ENCODE results near the gene SLC19A1.

Gene SLC19A1

GRCh38 chr21:45479691-45480675 is 62.3 kb downstream of the SLC19A1 start:
- DNase-seq (ENCODE audit: low read depth, low spot score), result no peak

DNA sequence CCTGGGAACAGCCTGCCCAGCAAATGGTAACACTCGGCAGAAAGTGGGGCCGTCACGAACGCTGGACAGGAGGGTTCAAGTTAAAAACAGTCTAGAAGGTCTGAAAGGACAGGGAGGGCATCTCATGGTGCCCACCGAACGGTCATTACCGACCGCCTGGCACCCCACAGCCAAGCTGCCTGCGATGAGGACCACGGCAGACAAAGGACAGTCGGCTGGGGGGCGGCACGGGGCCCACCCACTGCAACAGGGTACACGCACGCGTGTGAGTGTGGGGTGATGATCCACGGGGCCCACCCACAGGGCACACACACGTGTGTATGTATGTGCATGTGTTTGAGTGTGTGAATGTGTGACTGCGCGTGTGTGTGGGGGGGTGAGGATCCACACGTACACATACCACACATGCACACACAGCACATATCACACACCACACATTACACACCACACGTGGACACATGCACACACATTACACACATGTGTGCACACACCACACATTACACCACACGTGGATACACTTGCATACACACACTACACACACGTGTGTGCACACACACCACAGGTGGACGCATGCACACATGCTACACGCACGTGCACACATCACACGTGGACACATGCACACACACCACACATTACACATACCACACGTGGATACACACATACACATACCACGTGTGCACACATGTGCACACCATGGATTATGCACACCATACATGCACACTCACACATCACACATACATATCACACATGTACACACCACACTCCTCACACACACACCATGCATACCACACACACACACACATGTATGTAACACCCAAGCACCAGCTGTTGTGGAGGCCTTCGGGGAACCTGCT is 63.2 kb downstream of the SLC19A1 start:
- DNase-seq (ENCODE audit: low read depth, low spot score), result no peak

DNA sequence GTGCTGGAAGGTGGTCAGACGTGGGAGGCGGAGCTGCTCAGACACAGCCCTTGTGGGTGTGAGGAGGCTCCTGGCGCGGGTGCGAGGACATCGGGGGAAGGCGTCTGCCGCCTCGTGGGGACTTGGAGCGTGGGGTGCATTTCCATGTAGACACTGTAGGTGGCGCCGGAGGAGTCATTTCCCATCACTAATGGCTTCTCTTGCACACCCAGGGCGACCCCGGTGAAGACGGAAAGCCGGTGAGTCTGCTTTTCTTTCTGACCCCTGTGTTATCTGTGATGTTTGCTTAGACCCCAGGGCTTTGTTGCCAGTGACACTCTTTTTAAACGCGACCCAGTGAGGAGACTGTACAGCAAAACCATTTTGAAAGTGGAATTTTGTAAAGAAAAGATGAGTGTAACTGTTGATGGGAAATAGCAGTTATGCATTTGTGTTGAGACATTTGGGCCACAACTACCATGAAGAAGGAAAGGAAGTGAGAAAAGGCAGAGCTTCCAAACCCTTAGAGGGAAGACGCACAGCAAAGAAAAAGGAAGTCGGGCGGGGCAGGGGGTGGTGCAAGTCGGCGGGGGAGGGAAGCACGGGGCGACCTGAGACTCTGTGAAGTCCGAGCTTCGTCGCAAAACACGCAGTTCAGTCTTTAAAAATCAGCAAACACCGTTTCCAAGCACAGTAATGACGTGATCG is 64.0 kb downstream of the SLC19A1 start:
- peak; percentile 25 for DNase-seq (ENCODE audit: low read depth, low spot score)

DNA sequence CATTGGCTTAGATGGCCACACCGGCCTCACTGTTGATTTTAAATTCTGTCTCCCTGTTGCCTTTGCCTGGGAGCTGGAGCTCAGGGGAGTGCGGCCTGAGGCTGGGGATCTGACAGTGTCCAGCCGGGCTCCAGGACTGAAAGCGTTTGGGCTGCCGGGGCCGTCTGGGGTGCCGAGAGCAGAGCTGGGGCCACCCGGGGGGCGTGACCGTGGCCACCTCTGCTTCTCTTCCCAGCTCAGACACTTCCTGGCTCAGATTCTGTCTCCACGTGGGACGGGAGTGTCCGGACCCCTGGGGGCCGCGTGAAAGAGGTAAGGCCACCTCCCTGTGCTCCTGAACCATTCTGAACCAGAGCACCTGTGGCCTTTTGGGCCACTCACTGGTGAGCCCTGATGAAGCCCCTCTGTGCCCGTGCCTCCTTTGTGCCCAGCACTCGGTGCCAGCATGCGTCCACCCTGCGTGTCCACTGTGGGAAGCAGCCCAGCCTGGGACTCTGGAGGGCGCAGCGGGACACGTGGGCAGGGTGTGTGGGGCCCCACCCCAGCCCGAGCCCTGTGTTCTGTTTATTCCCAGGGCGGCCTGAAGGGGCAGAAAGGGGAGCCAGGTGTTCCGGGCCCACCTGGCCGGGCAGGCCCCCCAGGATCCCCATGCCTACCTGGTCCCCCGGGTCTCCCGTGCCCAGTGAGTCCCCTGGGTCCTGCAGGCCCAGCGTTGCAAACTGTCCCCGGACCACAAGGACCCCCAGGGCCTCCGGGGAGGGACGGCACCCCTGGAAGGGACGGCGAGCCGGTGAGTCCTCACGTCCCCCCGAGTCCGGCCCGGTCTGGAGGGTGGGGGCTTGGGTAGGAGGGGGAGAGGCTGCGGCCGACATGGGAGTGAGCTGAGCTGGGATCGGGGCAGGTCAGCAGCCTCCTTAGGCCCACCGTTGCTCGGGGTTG is 64.8 kb downstream of the SLC19A1 start:
- DNase-seq (ENCODE audit: low read depth, low spot score), result no peak

- DNase-seq (ENCODE audit: low read depth, low spot score), result no peak
Measured at GRCh38 chr21:45476582-45476981, 65.7 kb downstream of the SLC19A1 start.

GRCh38 chr21:45475797-45476570 is 66.3 kb downstream of the SLC19A1 start:
- DNase-seq (ENCODE audit: low read depth, low spot score), result no peak

DNA sequence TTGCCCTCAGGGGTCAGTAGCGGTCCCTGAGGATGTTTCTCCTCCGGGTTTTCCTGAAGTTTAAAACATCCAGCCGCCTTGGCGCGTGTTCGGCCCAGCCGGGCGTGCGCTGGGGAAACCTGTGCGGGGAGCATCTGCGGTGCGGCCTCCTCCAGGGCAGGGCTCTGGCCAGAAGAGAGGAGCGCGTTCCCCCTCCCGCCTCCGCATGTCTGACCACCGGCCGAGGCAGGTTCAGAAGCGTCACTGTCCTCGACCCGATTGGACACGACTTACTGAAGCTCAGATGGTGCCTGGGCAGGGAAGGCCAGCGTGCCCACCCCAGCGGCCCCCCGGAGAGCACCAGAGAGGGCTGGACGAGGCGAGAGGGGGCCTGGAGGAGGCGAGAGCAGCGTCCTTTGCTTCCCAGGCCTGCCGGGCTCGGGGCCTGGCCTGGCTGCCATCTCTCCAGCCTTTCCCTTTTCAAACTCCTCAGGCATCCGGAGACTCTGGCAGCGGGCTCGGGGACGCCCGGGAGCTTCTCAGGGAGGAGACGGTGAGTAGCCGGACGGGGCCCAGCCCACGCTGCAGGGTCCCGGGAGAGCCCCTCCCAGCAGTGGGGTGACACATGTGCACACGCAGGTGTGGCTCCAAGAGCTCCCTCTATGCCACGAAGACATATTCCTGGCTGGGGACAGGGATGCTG is 67.1 kb downstream of the SLC19A1 start:
- DNase-seq (ENCODE audit: low read depth, low spot score), result no peak

- DNase-seq (ENCODE audit: low read depth, low spot score), result no peak
Measured at GRCh38 chr21:45474323-45474950, 67.8 kb downstream of the SLC19A1 start.

DNA sequence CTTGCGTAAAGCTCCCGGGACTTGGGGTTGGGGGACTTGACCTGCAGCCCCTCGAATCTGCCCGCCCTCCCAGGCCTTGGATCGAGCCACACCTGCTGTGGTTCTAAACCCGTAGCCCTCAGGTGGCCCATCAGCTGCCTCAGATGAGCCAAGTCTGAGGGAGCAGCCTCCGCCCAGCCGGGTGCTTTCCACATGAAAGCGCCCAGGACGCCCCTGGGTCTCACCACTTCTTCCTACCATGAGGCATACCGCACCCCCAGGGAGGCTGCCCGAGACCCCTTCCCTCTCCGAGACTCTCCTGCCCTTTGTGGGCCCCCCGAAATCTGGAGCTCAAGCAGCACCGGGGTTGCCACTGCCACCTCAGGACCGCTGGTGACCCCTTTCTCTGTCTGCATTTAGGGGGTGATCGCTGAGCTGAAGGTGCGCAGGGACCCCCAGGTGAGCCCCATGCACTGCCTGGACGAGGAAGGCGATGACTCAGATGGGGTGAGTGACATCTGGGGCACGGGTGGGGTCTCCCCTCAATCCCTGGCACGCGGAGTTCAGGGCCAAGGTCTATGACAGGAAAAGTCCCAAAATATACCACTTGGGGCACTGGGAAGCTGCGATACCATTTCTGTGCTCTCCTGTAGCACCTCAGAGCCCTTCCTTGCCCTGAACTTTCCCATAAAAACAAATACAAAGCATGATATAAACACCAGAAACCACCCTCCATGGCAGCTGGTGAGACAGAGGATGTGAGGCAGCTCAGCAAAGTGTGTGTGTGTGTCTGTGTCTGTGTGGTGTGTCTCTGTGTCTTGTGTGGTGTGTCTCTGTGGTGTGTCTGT is 68.5 kb downstream of the SLC19A1 start:
- no peak for DNase-seq (ENCODE audit: low read depth, low spot score)

- no peak for DNase-seq (ENCODE audit: low read depth, low spot score)
Measured at GRCh38 chr21:45472445-45473365, 69.5 kb downstream of the SLC19A1 start.

DNA sequence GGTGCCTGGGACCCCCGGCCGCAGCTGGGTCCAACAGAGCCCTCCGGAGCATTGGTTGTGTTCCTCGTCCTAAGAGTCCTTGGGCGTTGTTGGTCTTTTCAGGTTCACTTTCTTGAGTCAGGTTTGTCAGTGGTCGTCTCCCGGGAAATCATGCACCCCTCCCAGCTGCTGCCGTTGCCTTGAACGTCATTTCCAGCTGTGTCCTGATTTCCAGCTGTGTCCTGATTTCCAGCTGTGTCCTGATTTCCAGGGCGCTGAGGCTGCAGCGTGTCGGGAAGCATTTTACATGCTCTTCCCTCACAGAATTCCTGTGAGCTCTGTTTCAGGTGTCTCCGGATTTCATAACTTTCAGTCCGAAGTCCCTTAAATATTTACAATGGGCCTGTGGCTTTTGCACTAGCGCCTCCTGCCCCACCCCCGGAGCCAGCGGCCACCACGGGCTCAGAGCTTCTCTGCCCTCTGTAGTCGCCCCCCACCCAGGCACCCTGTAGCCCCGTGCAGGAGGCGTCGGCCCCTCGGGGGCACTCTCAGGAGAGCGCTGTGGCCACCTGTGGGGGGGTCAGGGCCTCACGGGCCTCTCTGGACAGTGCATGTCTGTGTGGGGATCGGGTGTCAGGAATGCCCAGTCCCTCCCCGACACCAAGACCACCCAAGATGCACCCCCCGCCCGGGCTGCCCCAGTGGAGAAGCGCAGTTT is 70.6 kb downstream of the SLC19A1 start:
- no peak for DNase-seq (ENCODE audit: low read depth, low spot score)

DNA sequence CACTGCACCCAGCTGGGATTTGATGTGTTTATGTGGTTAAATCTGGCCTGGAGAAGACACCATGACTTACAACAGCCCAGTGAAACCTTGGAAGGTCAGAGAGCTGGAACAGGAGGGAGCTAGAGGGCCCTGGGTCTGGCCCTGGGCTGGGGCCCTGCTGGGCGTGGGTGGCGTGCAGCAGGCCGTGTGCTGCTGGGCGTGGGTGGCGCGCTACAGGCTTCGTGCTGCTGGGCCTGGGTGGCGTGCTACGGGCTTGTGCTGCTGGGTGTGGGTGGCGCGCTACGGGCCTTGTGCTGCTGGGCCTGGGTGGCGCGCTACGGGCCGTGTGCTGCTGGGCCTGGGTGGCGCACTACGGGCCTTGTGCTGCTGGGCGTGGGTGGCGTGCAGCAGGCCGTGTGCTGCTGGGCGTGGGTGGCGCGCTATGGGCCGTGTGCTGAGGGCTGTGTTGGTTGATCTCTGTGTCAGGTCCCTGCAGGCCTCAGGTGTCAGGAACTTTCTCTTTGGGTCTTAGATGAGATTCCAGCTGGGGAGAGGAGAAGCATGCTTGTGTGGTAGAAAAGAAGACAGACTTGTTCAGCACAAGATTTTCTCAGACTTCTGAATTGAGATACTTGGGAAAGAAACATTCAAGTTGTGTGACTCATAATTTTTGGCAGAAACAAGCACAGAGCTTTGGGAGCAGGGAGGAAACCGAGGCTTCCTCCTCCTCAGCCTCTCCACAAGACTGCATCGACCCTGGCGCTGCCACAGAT is 71.3 kb downstream of the SLC19A1 start:
- DNase-seq (ENCODE audit: low read depth, low spot score), result no peak

DNA sequence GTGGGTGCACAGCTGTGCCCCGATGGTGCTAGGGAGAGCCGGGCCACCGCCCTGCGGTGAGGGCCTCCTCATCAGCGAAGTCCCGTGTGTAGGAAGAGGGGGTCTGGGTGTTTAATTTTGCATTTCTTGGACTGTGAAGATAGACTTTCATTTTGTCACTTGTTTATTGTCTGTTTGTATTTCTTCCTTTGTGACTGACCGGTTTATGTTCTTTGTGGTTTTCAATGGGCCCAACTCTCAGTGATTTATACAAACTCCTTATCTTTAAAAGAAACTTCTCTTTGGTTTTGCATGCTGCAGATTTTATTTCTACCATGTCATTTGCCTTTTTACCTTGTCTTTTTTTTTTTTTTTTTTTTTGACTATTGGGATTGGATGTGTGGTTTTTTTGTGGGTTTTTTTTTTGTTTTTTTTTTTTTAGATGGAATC is 72.1 kb downstream of the SLC19A1 start:
- DNase-seq (ENCODE audit: low read depth, low spot score), result no peak

DNA sequence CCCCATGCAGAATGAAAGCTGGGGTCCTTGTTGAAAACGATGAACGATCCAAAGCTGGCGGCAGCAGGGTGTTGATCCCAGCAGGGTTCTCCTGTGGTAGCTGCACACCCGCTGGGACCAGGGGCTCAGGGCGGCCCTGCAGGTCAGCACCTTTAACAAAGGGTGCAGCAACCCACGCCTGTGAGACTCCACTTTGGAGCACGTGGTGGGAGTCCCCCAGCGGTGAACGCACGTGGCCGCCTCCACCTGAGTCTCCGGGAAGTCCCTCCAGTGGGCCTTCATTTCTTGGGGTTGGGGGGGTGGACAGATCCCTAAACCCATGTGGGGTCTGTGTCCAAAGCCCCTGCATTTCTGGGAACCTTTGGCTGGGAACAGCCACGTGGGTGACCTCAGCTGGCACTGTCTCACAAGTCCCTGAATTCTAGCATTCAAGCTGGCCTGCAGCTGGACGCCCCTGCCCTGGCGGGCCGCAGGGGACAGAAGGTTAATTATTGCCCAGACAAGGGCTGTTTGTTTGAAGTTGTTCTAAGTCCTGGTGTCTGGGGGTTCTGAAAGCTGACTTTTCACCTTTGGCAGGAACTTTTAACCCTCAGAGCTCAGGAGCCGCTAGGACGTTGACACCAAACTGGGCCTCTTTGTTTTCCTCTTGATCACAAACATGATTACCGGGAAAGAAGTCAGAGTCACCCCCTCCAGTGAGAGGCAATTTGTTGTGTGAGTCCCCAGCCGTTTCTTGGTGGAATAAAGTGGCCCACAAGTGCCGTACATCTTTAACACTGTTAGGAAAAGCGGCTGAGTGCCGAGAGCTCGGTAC is 72.8 kb downstream of the SLC19A1 start:
- DNase-seq (ENCODE audit: low read depth, low spot score), result no peak

DNA sequence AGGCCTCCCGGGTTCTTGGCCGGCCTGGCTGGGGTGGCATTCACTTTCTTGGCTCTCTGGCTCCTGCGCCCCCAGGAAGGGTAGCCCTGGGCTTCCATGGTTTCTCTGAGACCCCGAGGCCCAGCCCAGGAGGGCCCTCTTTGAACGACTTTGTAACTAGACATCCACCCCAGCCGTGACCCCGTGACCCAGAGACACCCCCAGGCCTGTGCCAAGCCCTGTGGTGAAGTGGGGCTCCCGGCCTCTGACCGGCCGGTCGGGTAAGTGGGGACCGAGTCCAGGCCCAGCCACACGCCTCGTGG is 73.3 kb downstream of the SLC19A1 start:
- DNase-seq (ENCODE audit: low read depth, low spot score), result no peak
